Suppressor macrophage treated with lipopolysaccharide for 1 hour (primary cell): ENCODE results near the gene RBM17.
"Not testable (repeated sequence)": the region's sequence is repeated elsewhere in the genome, so short reads cannot be mapped to it uniquely, and the experiment has no call there.

Experiments used
- DNase-seq, 3 donors: peaks; one replicate each; pipeline ENCODE4 v3.0.0-alpha.2; 2020 to 2022

RBM17 gene, protein sequence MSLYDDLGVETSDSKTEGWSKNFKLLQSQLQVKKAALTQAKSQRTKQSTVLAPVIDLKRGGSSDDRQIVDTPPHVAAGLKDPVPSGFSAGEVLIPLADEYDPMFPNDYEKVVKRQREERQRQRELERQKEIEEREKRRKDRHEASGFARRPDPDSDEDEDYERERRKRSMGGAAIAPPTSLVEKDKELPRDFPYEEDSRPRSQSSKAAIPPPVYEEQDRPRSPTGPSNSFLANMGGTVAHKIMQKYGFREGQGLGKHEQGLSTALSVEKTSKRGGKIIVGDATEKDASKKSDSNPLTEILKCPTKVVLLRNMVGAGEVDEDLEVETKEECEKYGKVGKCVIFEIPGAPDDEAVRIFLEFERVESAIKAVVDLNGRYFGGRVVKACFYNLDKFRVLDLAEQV

DNA sequence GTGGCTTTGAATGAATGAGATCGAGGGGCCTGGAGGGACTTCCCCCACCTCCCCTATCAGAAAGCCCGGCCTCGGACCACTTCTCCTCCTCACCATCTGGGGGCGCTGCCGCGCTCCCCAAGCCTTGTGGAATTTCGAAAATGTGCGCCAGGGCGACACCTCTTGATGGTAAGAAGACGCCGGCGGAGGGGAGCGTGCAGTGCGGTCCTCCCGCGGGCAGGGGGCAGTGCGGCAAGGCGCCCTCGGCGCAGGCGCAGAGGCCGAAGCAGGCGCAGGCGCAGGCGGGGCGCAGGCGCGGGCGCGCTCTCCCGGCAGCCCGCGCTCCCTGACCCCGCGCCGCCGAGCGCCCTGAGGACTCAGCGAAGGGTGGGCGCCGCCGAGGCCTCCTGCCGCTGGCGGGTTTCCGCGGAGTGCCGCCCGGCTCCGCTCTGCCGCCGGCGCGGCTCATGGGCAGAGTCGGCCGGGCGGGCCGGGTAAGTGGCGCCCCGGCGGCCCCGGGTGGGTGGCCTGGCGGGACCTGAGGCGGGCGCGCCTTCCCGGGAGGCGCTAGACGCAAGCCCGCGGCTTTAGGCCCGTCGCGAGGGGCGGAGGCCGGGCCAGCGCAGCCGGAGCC, at the start of gene RBM17:
Gene RBM17 (plus strand): TSS at position 314 of the 613 bp plus-strand sequence. CDS start 8,032 bp downstream, outside the sequence.
- peak; percentile 97 to 98 (median 98) for DNase-seq

DNA sequence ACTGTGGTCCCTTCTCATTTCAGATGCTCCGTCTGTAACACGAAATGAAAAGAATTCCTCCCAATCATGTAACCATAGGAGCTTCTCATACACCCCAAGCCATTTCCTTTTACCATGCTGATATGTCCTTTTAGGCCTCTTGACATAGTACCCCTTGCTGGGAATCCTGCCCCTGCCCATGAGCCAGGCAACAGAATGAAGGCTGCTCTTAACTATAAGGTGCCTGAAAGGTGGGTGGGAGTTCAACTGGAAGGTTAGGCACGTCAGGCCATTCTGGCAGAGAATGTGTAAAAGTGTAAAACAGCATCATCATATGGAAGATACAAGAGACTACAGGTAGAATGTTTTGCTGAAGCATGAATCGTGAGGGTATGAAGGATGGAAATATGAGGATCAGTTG, 49.1 kb upstream of the RBM17 start:
- DNase-seq, result no peak

DNA sequence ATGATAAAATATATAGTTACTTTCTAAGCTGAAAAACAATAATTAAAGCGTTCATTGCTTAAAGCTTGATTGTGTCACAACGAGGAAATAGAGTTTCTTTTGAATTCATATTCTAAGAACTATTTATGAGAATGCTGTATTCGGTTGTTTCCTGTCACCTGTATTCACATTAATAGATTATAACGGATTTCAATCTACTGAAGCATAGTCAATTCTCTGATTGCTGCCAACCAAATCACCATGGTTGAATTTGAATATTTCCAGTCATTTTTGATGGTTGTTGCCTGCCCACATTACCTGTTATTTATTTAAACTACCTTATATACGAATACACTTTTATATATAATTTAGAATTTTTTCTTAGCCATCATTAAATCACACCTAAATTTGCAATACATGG, 48.6 kb upstream of the RBM17 start:
- DNase-seq, result no peak

DNA sequence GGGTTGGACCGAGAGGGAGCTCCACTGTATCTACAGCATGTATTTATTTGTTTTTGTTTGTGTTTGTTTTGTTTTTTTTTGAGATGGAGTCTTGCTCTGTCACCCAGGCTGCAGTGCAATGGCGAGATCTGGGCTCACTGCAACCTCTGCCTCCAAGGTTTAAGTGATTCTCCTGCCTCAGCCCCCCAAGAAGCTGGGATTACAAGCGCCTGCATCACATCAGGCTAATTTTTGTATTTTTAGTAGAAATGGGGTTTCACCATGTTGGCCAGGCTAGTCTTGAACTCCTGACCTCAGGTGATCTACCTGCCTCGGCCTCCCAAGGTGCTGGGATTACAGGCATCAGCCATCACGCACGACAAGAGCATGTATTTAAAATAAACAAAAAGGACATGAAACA, 45.5 kb upstream of the RBM17 start:
- DNase-seq, result not testable (repeated sequence)

DNA sequence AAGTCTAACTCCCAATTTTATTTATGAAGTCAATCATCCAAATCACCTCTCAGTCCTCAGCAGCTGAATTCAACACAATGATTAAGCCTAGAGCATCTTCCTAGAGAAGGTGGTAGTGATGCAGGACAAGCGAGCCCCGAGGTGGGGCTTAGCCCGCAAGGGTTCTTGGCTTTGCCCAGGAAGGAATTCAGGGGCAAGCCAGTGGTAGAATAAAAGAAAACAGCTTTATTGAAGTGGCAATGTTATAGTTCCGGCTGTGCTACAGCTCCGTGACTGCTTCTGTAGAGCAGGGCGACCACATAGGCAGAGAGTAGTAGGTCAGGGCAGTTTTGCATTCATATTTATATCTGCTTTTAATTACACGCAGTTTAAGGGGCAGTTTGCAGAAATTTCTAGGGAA, 44.8 kb upstream of the RBM17 start:
- no peak for DNase-seq

DNA sequence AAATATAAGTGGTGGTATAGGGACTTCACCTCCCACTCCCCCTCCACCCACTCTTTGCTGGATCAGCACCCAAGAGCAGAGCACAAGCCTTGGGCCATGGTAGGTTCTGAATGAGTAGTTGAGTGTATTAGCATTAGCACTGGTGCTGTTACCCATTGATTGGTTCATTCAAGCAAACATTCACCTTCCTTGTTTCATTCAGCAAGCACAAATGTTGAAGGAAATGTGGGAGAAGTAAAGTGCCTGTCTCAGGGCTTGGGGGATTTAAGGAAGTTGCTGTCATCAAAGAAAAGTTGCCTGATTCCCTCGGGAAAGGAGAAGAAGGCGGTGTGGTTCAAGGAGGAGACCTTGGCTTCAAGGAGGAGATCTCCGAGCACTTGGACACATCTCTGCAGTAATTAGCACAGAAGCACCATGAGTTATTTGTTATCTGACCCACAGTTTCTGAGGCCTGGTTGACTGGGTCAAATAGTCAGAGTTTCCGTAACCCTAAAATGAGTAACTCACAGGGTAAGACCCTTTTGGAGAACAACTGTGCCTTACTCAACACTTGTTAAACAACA, 44.0 kb upstream of the RBM17 start:
- DNase-seq, result peak; percentile 61 to 84 (median 70)

DNA sequence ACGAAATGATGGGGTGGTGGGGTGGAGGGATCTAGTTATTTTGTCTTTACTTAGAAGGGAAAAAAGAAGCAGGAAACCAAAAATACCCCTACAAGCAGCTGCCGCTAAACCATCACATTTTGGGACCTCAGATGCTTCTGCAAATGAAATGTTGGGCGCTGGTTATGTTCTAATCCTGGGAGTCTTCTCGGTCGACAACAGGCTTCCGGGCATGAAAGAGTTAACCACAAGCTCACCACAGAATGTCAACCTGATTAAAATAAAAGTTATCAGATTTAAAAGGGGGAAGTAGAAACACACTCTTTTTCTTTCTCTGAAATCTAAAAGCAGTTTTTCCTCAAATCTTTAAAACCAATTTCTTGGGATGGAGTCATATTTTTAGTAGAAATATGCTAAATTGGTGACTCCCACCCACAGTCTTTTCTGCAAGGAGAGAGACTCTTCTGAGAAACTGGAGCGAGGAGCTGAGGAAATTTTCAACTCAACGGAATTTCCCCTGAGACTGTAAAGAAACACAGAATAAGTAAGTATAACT, 43.5 kb upstream of the RBM17 start:
- peak; percentile 64 to 87 (median 65) for DNase-seq

DNA sequence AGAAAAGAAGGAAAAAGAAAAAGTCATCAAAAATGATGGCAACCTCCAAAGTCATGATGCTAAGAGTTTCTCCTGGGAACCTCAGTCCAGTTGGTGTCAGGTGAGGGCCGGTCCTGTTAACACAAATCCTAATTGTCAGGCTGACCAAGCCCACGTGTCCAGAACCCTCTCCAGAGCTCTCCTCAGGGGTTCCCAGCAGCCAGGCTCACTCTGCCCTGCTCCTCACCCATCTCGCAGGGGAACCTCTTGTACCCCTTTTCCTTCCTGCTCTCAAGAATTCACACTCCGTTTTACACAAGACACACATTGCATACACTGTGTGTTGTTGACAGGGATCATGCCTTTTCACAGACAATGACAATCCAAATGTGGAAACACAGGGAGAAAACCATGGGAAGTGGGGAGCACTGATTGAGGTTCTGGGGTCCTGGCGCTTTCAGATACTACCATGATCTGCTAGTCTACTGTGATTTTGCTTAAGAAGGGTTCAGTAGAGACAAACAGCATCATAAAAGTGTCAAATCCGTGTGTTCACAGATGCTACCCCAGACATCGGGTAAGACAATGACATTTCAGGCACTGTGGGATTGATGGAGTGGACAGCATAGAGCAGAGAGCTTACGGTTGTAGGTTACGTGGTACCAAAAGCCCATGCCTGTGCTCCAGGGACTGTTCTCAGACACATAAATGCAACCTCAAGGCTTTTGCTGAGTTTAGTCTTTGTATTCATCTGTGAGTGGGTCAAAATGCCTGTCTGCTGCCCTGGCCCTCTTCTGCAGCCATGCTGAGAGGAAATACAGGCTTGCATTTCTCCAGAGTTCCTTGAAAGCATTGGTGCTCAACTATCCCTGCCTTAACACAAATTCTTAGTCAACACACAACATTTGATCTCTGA, 42.7 kb upstream of the RBM17 start:
- DNase-seq, result no peak

DNA sequence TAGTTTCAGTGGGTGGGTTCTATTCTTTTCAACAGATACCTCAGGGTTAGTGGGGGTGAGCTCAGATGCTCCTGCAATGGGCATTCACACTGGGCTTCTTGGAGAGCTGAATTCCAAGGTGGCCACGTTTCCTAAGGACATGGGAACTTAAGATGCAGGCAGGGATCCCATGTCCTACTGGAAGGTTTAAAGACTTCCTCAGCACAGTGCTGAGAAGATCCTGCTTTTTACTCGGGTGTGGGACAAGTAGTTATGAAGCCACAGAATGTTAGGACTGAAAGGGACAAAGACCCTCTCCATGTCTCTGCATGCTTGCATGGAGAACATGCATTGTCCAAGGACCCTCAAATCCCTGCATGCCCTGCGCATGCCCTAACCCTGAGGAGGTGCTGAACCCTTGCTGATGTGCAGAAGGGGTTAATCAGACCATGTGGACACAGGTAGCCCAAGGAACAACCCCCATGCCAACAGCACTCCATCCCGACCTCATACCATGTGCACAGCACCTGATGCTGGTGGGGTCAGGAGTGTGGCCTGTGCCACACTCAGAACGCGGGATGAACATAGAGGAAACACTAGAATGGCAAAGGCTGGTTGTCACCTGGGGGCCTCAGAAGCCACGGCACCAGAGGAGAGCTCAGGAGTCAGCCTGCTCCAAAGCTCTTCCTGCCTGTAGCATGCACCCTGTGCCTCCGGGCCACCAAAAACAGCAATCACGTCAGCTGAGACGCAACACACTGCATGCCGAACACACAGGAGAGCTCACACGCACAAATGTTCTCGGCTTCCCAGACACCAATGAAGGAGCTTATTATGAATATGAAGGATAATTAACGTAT, 41.8 kb upstream of the RBM17 start:
- DNase-seq, result no peak

DNA sequence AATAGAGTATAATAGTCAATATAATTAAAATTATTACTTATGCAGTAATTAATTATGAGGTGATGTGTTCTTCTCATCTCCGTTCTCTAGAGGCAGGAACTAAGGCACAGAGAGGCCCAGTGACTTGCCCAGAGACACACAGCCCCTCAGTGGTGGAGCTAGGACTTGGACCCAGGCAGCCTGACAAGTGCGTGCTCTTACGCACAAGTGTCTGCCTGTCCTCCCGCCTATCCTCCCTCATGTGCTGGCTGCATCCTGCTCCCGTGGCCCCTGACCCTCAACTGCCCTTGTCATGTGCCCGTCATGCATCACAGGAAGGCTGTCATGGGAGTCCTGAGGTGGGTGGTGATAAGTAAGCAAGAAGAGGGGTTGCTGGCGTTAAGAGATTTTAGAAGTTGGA, 41.0 kb upstream of the RBM17 start:
- no peak for DNase-seq

DNA sequence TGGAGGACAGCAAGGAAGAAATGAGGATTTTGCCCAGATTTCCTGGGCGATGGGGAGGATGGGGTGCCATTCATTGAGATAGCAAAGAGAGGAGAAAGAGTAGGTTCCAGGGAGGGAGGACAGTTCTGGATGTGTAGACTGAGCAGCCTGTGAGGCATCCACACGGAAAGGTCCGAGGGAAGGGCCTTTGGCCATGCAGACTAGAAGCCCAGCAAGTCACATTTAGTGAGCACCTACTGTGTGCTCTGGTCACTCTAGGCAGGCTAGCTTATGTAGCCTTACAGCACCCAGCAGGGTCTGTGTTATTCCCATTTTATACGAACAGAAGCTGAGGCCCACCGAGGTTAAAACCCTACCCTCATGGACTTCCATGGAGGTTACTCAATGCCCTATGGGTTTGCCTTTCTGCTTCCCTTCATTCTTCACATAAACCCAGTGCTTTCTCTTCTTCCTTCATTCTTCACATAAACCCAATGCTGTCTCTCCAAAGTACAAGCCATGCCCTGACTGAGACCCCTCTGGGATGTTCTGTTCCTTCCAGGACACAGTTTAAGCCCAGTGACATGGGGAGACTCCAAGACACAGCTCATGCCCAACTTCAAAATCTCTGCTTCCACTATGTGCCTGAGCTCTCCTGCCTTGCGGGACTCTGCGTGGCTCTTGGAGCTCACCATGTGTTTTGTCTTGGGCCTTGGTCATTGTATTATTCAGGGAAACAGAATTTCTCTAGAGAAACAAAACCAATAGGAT, 40.4 kb upstream of the RBM17 start:
- DNase-seq, result no peak

DNA sequence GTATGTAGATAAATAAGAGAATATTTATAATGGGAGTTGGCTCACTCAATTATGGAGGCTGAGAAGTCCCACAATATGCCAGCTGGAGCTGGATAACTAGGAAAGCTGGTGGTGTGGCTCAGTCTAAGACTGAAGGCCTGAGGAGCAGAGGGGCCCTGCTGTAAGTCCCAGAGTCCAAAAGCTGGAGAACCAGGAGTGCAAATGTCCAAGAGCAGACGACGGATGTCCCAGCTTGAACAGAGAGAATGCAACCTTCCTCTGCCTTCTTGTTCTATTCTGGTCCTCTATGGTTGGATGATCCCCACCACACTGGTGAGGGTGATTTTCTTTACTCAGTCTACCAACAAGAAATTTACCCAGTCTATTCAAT, 39.8 kb upstream of the RBM17 start:
- DNase-seq, result no peak

DNA sequence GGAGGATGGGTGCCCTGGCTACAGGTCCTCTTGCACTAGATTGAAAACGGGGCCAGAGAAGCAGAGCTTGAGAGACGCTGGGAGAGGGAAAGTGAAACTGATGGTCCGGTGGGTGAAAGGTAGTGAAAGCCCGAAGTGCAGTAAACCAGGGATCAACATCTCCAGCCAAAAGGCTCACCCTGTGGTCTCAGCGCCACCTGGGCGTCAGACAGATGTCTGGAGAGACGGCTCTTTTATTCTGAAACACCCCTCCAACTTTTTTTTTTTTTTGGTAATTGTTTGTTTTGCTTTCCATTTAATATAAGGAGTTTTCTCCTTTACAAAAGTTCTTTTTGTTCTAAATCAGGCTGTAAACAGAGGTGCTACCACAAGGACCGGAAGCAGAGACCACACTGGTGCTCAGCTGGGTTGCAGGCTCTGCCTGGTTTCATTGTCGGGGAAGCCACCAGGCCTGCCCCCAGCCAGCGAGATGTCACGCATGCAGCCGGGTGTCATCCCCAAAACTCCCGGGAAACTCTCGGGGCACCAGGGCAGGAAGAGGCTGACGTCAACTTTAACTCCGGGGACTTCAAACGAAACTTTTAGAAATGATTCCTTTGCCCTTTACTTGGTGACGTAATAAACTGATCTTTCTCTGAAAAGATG, 37.9 kb upstream of the RBM17 start:
- peak; percentile 98 to 100 (median 99) for DNase-seq

DNA sequence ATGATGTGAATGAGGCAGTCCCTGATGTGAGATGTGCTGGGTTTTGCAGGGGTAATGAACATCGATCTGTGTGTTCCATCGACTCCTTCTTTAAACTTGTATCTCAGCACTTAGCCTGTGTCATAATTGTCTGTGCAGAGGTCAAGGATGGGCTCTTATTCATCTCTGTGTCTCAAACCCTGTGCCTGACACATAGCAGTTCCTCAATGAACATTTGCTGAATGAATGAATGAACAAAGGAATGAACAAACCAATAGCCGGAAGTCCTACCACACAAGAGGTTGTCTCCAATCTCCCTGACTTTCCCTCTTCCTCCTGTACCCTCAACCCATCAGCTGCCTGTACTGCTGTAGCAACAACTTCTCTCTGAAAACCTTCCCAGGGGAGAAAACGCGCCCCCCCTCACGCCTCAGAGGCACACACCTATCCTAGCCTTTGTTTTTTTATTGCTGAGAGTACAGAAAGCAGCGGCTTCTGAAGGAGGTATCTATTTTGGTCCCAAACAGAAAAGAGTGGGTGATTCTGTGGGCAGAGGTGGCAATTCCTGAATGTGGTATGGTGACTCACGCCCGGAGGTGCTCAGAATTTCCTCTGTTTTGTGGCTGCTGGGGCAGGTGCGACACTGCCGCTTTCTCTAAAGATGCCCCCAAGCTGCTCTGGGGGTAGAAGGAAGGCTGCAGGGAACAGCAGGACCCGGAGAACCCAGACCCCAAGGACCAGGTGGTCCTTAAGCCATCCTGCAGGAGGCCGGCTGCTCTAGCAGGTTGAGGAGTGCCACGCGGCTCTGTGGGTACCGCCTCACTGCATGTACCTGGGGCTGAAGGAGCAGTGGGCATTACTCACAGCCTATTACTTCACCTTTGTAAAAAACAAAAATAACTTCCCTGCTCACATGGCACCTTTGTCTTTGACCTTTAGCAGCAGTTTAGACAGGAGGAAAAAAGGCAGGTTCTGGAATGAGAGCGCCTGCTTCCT, 36.3 kb upstream of the RBM17 start:
- DNase-seq, result peak; percentile 75 to 82 (median 78)

DNA sequence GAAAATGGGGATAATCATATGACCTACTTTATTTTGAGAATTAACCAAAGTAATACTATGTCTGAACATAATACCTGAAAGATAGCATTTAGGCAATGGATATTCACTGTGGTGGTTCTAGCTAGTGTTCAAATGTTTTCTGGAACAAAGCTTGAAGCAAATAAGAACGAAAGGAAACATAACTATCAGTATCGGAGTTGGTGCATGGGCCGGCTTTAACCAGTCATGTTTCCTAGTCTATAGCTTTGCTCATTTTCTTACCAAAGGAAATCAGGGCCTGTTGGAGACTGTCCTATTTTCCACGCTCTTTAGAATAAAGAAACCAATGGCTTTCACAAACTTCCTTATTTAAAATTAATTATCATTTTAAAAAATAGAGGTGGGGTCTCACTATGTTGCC, 35.5 kb upstream of the RBM17 start:
- DNase-seq, result no peak

DNA sequence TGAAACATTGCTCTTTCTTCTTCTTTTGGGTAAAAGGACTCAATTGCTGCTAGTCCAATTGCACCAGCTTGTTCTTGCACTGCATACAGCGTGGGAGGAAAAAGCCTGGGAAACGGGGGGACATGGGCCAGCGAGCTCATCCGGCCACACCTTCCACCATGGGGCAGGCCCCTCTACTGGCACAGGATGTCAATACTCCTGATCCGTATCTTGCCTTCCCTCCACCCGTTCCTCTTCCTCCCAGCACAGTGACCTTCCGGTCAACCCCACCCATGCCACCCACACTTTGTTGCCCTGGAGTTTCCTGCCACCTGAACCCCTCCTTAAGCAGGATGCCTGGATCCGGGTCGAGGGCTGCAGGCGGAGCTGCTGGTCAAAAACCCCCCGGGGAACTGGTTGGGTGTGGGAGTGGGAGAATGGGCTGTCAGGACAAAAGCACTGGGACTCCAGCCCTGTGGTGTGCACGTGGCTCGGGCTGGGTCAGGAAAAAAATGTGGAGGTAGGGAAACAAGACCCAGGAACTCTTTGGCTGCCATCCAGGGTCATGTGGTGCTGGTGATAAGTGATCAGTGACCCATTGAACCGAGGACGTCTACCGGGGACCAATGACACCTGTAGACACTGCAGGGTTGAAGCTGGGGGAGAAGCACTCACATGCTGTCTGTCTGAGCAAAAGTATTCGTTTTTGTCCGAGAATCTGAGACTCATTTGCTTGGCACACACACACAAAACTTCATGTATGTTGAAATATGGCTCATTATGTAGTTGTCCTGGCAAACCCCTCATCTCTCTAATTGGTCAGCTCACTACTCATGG, 34.8 kb upstream of the RBM17 start:
- DNase-seq, result peak; percentile 67 to 83 (median 80)

DNA sequence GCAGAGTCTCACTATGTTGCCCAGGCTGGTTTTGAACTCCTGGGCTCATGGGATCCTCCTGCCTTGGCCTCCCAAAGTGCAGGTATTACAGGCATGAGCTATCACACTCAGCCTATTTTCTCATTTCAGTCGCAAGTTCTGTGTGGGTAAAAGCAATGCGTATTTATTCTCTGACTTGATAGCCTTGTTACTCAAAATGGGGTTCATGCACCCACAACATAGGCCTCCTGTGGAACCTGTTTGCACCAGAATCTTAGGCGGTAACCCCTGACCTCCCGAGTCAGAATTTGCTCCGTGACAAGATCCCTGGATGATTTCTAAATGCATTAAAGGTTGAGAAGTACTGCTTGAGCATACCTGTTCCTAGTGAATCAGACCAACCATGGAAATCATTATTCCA, 34.0 kb upstream of the RBM17 start:
- DNase-seq, result no peak

DNA sequence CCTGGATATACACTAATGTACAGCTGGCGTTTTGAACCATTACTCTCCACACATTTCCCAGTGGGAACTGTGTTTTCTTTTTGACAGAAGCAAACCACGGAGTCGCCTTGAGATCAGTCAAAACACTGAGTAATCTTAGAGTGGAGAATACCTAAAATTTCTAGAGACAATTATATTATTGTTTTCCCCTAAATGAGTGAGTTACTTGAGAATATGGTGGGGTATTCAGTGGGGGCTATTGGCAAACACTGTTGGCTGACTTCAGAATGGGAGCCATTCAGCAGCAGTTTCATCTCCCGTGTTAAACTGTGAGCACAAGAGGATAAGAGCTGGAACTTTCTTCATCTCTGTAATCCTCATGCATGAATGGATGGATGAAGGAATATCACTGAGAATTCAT, 32.9 kb upstream of the RBM17 start:
- DNase-seq, result peak in 1 of 3 donors; percentile 51
